ENCODE results near the gene RIN2. TPM values are rescaled to one million over a fixed set of nuclear protein-coding genes. Genes with fewer than 3 reads are reported as not detected.

The RIN2 gene
- total RNA-seq, 1 donor from 2014 or later: 0.75 TPM

DNA sequence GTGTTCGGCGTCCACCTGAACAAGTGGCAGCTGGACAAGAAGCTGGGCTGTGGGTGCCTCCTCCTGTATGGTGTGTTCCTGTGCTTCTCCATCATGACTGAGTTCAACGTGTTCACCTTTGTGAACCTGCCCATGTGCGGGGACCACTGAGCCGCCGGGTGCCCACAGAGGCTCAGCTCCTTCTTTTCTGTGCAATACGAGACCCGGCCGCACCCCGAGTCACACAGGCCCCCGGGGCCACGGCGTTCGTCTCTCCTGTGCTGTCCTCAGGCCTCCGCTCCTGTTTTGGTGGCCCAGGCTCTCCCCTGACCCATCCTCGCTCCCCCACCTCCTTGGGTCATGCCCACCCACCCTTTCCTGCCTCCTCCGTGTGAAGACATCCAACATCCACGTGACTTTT, 37.1 kb upstream of the RIN2 start:
- Mint-ChIP-seq H3K9me3 (peaks cover 5% of the 10 kb centered on the region), H3K4me3 (no peak overlapping the region), H3K4me1 (peaks cover 7% of the 10 kb centered on the region), H3K36me3 (ENCODE audit: low read depth) (no peaks in the 10 kb centered on the region), H3K27me3 (peaks cover 4% of the 10 kb centered on the region), H3K27ac (no peak overlapping the region)
- TF ChIP-seq, protein P1, sequence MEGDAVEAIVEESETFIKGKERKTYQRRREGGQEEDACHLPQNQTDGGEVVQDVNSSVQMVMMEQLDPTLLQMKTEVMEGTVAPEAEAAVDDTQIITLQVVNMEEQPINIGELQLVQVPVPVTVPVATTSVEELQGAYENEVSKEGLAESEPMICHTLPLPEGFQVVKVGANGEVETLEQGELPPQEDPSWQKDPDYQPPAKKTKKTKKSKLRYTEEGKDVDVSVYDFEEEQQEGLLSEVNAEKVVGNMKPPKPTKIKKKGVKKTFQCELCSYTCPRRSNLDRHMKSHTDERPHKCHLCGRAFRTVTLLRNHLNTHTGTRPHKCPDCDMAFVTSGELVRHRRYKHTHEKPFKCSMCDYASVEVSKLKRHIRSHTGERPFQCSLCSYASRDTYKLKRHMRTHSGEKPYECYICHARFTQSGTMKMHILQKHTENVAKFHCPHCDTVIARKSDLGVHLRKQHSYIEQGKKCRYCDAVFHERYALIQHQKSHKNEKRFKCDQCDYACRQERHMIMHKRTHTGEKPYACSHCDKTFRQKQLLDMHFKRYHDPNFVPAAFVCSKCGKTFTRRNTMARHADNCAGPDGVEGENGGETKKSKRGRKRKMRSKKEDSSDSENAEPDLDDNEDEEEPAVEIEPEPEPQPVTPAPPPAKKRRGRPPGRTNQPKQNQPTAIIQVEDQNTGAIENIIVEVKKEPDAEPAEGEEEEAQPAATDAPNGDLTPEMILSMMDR (IDR thresholded peaks at IDR 0.05): no peak
- ATAC-seq (ENCODE audit: low read depth) (no peak), DNase-seq (no peak)
- ChIA-PET POLR2A (no interaction called here), CTCF (no interaction called here)
- intact Hi-C loops (cut with micrococcal nuclease): no loop called here

GRCh38 chr20:19723051-19723450, 35.0 kb upstream of the RIN2 start:
- Mint-ChIP-seq H3K27ac (no peak overlapping the region), H3K4me3 (no peak overlapping the region), H3K27me3 (peaks cover 4% of the 10 kb centered on the region), H3K9me3 (peaks cover under 1% of the 10 kb centered on the region), H3K36me3 (ENCODE audit: low read depth) (no peaks in the 10 kb centered on the region), H3K4me1 (peaks cover 28% of the 10 kb centered on the region)
- ChIA-PET POLR2A (no interaction called here), CTCF (no interaction called here)
- intact Hi-C loops (cut with micrococcal nuclease): no loop called here
- ATAC-seq (ENCODE audit: low read depth) (no peak), DNase-seq (no peak)
- TF ChIP-seq, protein P1 (IDR thresholded peaks at IDR 0.05): no peak

- POLR2A ChIA-PET: no interaction called here
- TF ChIP-seq, protein P1 (IDR thresholded peaks at IDR 0.05): no peak
- intact Hi-C loops (cut with micrococcal nuclease): no loop called here
- H3K36me3 Mint-ChIP-seq (ENCODE audit: low read depth): no peaks in the 10 kb centered on the region
- H3K4me1 Mint-ChIP-seq: peaks cover 34% of the 10 kb centered on the region
- ATAC-seq (ENCODE audit: low read depth) (no peak), DNase-seq (no peak)
- H3K9me3 Mint-ChIP-seq: no peaks in the 10 kb centered on the region
- H3K27me3 Mint-ChIP-seq: peaks cover 4% of the 10 kb centered on the region
- H3K4me3 Mint-ChIP-seq: no peak overlapping the region
- CTCF ChIA-PET: no interaction called here
- no peak overlapping the region for H3K27ac Mint-ChIP-seq
Observed at GRCh38 chr20:19723813-19724430, 34.1 kb upstream of the RIN2 start.

- no peak overlapping the region for H3K4me3 Mint-ChIP-seq
- CTCF ChIA-PET: no interaction called here
- intact Hi-C loops (cut with micrococcal nuclease): no loop called here
Observed at GRCh38 chr20:19725373-19725772, 32.7 kb upstream of the RIN2 start.

DNA sequence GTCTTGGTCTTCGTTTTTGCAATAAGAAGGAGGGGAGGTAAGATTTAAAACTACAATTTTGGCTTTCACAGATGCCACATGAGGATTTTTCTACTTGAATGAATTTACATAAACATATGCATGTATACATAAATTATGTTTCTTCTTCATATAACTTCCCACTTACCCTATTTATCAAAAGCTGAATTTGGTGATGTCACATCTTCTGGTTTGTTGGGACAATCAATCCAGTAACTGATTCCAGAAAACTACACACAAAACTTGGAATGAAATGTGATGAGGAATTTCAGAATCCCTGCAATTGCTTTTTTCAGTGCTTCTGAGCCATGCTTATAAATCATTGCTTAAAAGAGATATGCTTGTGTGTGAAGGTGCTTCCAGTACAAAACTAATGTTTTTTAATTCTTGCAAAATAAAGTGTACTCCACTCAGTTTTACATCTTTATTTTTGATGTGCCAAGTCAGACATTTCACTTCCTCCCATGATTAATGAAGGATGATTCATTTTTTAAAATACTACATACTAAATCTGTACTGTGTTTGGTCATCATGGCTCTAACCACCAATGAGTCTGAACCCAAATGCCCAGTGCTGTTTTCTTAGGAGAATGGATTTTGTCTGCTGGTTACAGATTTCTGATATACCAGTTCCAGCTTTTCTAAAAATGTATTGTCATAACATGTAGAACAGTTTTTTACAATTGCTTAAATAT, 32.1 kb upstream of the RIN2 start:
- no peak for DNase-seq
- Mint-ChIP-seq H3K27ac (no peak overlapping the region), H3K36me3 (ENCODE audit: low read depth) (no peaks in the 10 kb centered on the region), H3K4me1 (peaks cover 37% of the 10 kb centered on the region), H3K27me3 (no peaks in the 10 kb centered on the region), H3K4me3 (no peak overlapping the region), H3K9me3 (no peaks in the 10 kb centered on the region)
- ChIA-PET CTCF (no interaction called here), POLR2A (no interaction called here)
- TF ChIP-seq, protein P1 (IDR thresholded peaks at IDR 0.05): no peak
- ATAC-seq (ENCODE audit: low read depth): no peak
- intact Hi-C loops (cut with micrococcal nuclease): loop anchor here (2.0 kb wide), 3 partner anchors 17 to 33 kb away; no protein-coding TSS in a partner anchor

More at GRCh38 chr20:19725373-19725772, 32.7 kb upstream of the RIN2 start:
- Mint-ChIP-seq H3K9me3 (no peaks in the 10 kb centered on the region), H3K4me1 (peaks cover 37% of the 10 kb centered on the region), H3K27me3 (no peaks in the 10 kb centered on the region), H3K36me3 (ENCODE audit: low read depth) (no peaks in the 10 kb centered on the region), H3K27ac (no peak overlapping the region)
- ATAC-seq (ENCODE audit: low read depth): no peak
- TF ChIP-seq, protein P1 (IDR thresholded peaks at IDR 0.05): no peak
- POLR2A ChIA-PET: no interaction called here
- DNase-seq: no peak

All from activated B cell treated with CpG ODN at 0.5 μM for 24 hours (primary cell).